Fibroblast of villous mesenchyme (primary cell): ENCODE results near the gene EDRF1. TPM values are rescaled to one million over a fixed set of nuclear protein-coding genes. Genes with fewer than 3 reads are reported as not detected.

Experiments
- DNase-seq: peaks from one replicate; pipeline ENCODE4 v3.0.0-alpha.2; 2010; ENCODE audit warnings: low read depth
- H3K4me3 ChIP-seq: 2 replicates; pipeline ENCODE4 v1.5.1; 2011; ENCODE audit warnings: low read depth, mild to moderate bottlenecking, low read length
- CTCF ChIP-seq: IDR thresholded peaks from 2 replicates; pipeline ENCODE4 v1.5.1; 2012; ENCODE audit warnings: low read depth, mild to moderate bottlenecking, low read length; ENCODE audit not compliant: insufficient read depth
- total RNA-seq: library from RNA; depleted of rRNA; stranded (reverse); fragments of >200 nt; gene quantifications from 2 replicates; pipeline ENCODE4 v1.2.3, GENCODE V29; 2012

Gene EDRF1
- total RNA-seq, 1 donor, result 29.8 TPM

- DNase-seq, result no peak
- no peak overlapping the region for H3K4me3 ChIP-seq
- no peak for TF ChIP-seq CTCF
These were observed 77.9 kb downstream of the EDRF1 start for GRCh38 chr10:125797424-125797823.

- TF ChIP-seq CTCF, result no peak
- DNase-seq, result no peak
These were observed 78.6 kb downstream of the EDRF1 start for GRCh38 chr10:125797994-125798662.

GRCh38 chr10:125799451-125800182, 80.1 kb downstream of the EDRF1 start:
- DNase-seq, result peak; percentile 6
- H3K4me3 ChIP-seq, result no peak overlapping the region
- TF ChIP-seq CTCF, result no peak

More at GRCh38 chr10:125797994-125798662, 78.6 kb downstream of the EDRF1 start:
- H3K4me3 ChIP-seq, result no peak overlapping the region

- no peak for TF ChIP-seq CTCF
- no peak overlapping the region for H3K4me3 ChIP-seq
- DNase-seq, result no peak
These were observed 82.1 kb downstream of the EDRF1 start for GRCh38 chr10:125801574-125801973.

- TF ChIP-seq CTCF, result no peak
- DNase-seq, result no peak
These were observed 82.6 kb downstream of the EDRF1 start for GRCh38 chr10:125802131-125802530.

GRCh38 chr10:125802739-125803138, 83.2 kb downstream of the EDRF1 start:
- no peak for TF ChIP-seq CTCF
- no peak for DNase-seq
- H3K4me3 ChIP-seq, result no peak overlapping the region

More at GRCh38 chr10:125802131-125802530, 82.6 kb downstream of the EDRF1 start:
- no peak overlapping the region for H3K4me3 ChIP-seq
